SK-N-SH treated with all-trans-retinoic acid at 6 μM for 48 hours (cell line): ENCODE results near the gene G3BP2.
"Not testable (repeated sequence)": the region's sequence is repeated elsewhere in the genome, so short reads cannot be mapped to it uniquely, and the experiment has no call there.

Source experiments
- ATAC-seq: fragments of 200-7000 bp; cut with Tn5 transposase; 3 replicates; pipeline ENCODE4 v1.9.1; 2020; ENCODE audit warnings: mild to moderate bottlenecking, moderate library complexity
- ARNTL ChIP-seq: fragments of 450-650 bp; formaldehyde crosslinking; IDR thresholded peaks from 2 replicates; pipeline ENCODE4 v1.5.0; 2020; ENCODE audit warnings: low read depth, mild to moderate bottlenecking, moderate library complexity, borderline replicate concordance
- ESRRG ChIP-seq: fragments of 250-450 bp; sonication (Bioruptor Pico); IDR thresholded peaks from 2 replicates; pipeline ENCODE4 v1.6.1; 2021; ENCODE audit warnings: mild to moderate bottlenecking
- ISL1 ChIP-seq: fragments of 250-450 bp; sonication (Bioruptor Pico); IDR thresholded peaks from 2 replicates; pipeline ENCODE4 v2.1.2; 2022; ENCODE audit warnings: mild to moderate bottlenecking, moderate library complexity
- OSR1 ChIP-seq: fragments of 250-450 bp; sonication (Bioruptor Pico); IDR thresholded peaks from 2 replicates; pipeline ENCODE4 v1.8.0; 2022; ENCODE audit warnings: moderate library complexity, mild to moderate bottlenecking, inconsistent platforms
- PATZ1 ChIP-seq: fragments of 250-450 bp; sonication (Bioruptor Pico); IDR thresholded peaks from 2 replicates; pipeline ENCODE4 v1.8.0; 2020; ENCODE audit warnings: mild to moderate bottlenecking, moderate library complexity, borderline replicate concordance
- POU6F1 ChIP-seq: fragments of 250-450 bp; sonication (Bioruptor Pico); IDR thresholded peaks from 2 replicates; pipeline ENCODE4 v1.8.0; 2021; ENCODE audit warnings: low read depth, mild to moderate bottlenecking, moderate library complexity, borderline replicate concordance
- PPARA ChIP-seq: fragments of 250-450 bp; sonication (Bioruptor Pico); IDR thresholded peaks from 2 replicates; pipeline ENCODE4 v1.5.0; 2020; ENCODE audit warnings: mild to moderate bottlenecking, borderline replicate concordance
- RARB ChIP-seq: fragments of 250-450 bp; sonication (Bioruptor Pico); IDR thresholded peaks from 2 replicates; pipeline ENCODE4 v1.8.0; 2021; ENCODE audit warnings: mild to moderate bottlenecking, moderate library complexity
- SNAI2 ChIP-seq: fragments of 250-450 bp; sonication (Bioruptor Pico); IDR thresholded peaks from 2 replicates; pipeline ENCODE4 v1.5.0; 2020; ENCODE audit warnings: mild to moderate bottlenecking, moderate library complexity
- TCF4 ChIP-seq: fragments of 250-450 bp; sonication (Bioruptor Pico); IDR thresholded peaks from 2 replicates; pipeline ENCODE4 v1.8.0; 2021; ENCODE audit warnings: mild to moderate bottlenecking, moderate library complexity, borderline replicate concordance
- TSHZ2 ChIP-seq: fragments of 250-450 bp; sonication (Bioruptor Pico); IDR thresholded peaks from 2 replicates; pipeline ENCODE4 v1.5.0; 2020; ENCODE audit warnings: mild to moderate bottlenecking, moderate library complexity
- ZC3H10 ChIP-seq: fragments of 250-450 bp; sonication (Bioruptor Pico); IDR thresholded peaks from 2 replicates; pipeline ENCODE4 v1.5.1; 2021; ENCODE audit warnings: mild to moderate bottlenecking, moderate library complexity
- ZFP3 ChIP-seq: fragments of 250-450 bp; sonication (Bioruptor Pico); IDR thresholded peaks from 2 replicates; pipeline ENCODE4 v1.5.0; 2020; ENCODE audit warnings: mild to moderate bottlenecking, moderate library complexity
- ZFP30 ChIP-seq: fragments of 450-650 bp; formaldehyde crosslinking; IDR thresholded peaks from 2 replicates; pipeline ENCODE4 v1.5.0; 2022; ENCODE audit warnings: mild to moderate bottlenecking, moderate library complexity
- ZNF565 ChIP-seq: fragments of 450-650 bp; formaldehyde crosslinking; conservative IDR thresholded peaks from 2 replicates; pipeline ENCODE4 v1.5.0; 2020; ENCODE audit warnings: low read depth, mild to moderate bottlenecking, moderate library complexity
- ZNF70 ChIP-seq: fragments of 450-650 bp; formaldehyde crosslinking; IDR thresholded peaks from 2 replicates; pipeline ENCODE4 v1.5.0; 2020; ENCODE audit warnings: mild to moderate bottlenecking, moderate library complexity
- TF ChIP-seq, protein P1 (sequence below): fragments of 250-450 bp; sonication (Bioruptor Pico); IDR thresholded peaks from 2 replicates; pipeline ENCODE4 v1.5.1; 2020; ENCODE audit warnings: low read depth, mild to moderate bottlenecking, moderate library complexity
- TF ChIP-seq, protein P2 (sequence below): fragments of 250-450 bp; sonication (Bioruptor Pico); IDR thresholded peaks from 2 replicates; pipeline ENCODE4 v1.5.1; 2021; ENCODE audit warnings: mild to moderate bottlenecking, moderate library complexity

The G3BP2 gene

DNA sequence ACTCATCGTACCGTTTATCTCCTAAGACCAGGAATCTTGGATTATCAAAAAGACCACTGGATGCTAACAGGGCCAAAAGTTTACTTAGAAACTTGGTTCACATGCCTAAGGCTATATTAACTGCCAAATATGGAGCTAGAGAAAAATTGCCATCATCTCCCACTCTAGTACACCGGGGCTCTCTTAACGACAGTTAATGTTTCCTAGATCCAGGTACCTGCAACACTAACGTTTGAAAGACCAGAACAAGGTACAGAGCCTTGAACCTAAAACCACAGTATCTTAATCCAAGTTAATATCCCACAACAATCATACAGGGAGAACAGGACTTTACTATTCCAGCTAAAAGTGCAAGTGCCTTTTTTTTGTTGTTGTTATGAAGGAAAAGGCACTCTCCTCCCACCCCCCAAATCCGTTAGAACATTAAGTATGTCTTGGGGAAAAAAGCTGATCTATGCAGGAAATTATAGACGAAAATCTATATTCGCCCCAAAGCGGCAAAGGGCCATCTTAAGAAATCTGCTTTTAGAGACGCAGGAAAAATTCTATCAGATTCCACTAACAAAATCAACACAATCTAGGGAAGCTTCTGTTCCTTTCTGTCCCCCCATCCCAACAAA lies 1.3 kb downstream of the G3BP2 start (continued):
- no peak for TF ChIP-seq PATZ1
- TF ChIP-seq ZNF70 (CRISPR knock-in tag): no peak

GRCh38 chr4:75668596-75668995 lies 4.6 kb downstream of the G3BP2 start:
- TF ChIP-seq TCF4 (no peak), SNAI2 (CRISPR knock-in tag) (no peak), ARNTL (CRISPR knock-in tag) (no peak), RARB (no peak), ZFP3 (no peak), ZC3H10 (no peak), POU6F1 (no peak), ISL1 (CRISPR knock-in tag) (no peak), TSHZ2 (CRISPR knock-in tag) (no peak), ZNF565 (no peak), PPARA (no peak)
- TF ChIP-seq, protein P1, sequence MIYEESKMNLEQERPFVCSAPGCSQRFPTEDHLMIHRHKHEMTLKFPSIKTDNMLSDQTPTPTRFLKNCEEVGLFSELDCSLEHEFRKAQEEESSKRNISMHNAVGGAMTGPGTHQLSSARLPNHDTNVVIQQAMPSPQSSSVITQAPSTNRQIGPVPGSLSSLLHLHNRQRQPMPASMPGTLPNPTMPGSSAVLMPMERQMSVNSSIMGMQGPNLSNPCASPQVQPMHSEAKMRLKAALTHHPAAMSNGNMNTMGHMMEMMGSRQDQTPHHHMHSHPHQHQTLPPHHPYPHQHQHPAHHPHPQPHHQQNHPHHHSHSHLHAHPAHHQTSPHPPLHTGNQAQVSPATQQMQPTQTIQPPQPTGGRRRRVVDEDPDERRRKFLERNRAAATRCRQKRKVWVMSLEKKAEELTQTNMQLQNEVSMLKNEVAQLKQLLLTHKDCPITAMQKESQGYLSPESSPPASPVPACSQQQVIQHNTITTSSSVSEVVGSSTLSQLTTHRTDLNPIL (CRISPR knock-in tag): no peak
- TF ChIP-seq, protein P2, sequence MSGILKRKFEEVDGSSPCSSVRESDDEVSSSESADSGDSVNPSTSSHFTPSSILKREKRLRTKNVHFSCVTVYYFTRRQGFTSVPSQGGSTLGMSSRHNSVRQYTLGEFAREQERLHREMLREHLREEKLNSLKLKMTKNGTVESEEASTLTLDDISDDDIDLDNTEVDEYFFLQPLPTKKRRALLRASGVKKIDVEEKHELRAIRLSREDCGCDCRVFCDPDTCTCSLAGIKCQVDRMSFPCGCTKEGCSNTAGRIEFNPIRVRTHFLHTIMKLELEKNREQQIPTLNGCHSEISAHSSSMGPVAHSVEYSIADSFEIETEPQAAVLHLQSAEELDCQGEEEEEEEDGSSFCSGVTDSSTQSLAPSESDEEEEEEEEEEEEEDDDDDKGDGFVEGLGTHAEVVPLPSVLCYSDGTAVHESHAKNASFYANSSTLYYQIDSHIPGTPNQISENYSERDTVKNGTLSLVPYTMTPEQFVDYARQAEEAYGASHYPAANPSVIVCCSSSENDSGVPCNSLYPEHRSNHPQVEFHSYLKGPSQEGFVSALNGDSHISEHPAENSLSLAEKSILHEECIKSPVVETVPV (CRISPR knock-in tag): no peak
- TF ChIP-seq, all 23 proteins: peak for 0
- ATAC-seq: no peak

DNA sequence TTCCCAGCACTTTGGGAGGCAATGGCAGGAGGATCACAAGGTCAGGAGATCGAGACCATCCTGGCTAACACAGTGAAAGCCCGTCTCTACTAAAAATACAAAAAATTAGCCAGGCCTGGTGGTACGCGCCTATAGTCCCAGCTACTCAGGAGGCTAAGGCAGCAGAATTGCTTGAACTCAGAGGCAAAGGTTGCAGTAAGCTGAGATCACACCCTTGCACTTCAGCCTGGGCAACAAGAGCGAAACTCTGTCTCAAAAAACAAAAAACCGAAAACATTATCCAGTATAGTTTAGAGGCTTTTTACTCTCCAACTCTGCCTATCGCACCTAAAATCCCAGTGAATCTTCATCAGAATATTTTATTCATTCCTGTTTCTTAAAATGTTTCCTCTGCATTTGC lies 5.6 kb downstream of the G3BP2 start:
- not testable (repeated sequence) for ATAC-seq

GRCh38 chr4:75666299-75666698 lies 6.9 kb downstream of the G3BP2 start:
- no peak for ATAC-seq

GRCh38 chr4:75664604-75665003 lies 8.6 kb downstream of the G3BP2 start:
- ATAC-seq: not testable (repeated sequence)

More at GRCh38 chr4:75666299-75666698, 6.9 kb downstream of the G3BP2 start:
- no peak for TF ChIP-seq ZNF70 (CRISPR knock-in tag)
- no peak for TF ChIP-seq PPARA
- TF ChIP-seq, protein P2 (CRISPR knock-in tag): no peak
- TF ChIP-seq, protein P1 (CRISPR knock-in tag): no peak
- TF ChIP-seq ESRRG (CRISPR knock-in tag): no peak
- no peak for TF ChIP-seq ZFP30 (CRISPR knock-in tag)
- no peak for TF ChIP-seq ZC3H10
- TF ChIP-seq RARB: no peak
- no peak for TF ChIP-seq OSR1
